Fibroblast of the aortic adventitia (primary cell): Measurements from ENCODE around the gene ARHGEF1. TPM values are rescaled to one million over a fixed set of nuclear protein-coding genes. Genes with fewer than 3 reads are reported as not detected.
"Not testable (repeated sequence)": the region's sequence is repeated elsewhere in the genome, so short reads cannot be mapped to it uniquely, and the experiment has no call there.

ENCODE experiments used
- DNase-seq: peaks from one replicate; pipeline ENCODE4 v3.0.0-alpha.2; 2010; ENCODE audit warnings: low read depth
- H3K4me3 ChIP-seq: 2 replicates; pipeline ENCODE4 v1.5.1; 2011; ENCODE audit warnings: low read depth, mild to moderate bottlenecking, control low read depth, low read length, moderate library complexity
- CTCF ChIP-seq: IDR thresholded peaks from 2 replicates; pipeline ENCODE4 v1.5.1; 2011; ENCODE audit warnings: mild to moderate bottlenecking, low read length, control low read depth, inconsistent platforms; ENCODE audit not compliant: insufficient read depth
- total RNA-seq: library from RNA; depleted of rRNA; stranded (reverse); fragments of >200 nt; gene quantifications from 2 replicates; pipeline ENCODE4 v1.2.3, GENCODE V29; 2012; ENCODE audit warnings: low replicate concordance

Gene ARHGEF1
- total RNA-seq, 1 donor: 26.8 TPM

GRCh38 chr19:41910240-41910991 is 27.4 kb downstream of the ARHGEF1 start:
- no peak for TF ChIP-seq CTCF
- no peak overlapping the region for H3K4me3 ChIP-seq
- DNase-seq: no peak

GRCh38 chr19:41910992-41911888 is 28.3 kb downstream of the ARHGEF1 start:
- no peak for TF ChIP-seq CTCF
- no peak overlapping the region for H3K4me3 ChIP-seq
- no peak for DNase-seq

GRCh38 chr19:41911889-41912731 is 29.1 kb downstream of the ARHGEF1 start:
- H3K4me3 ChIP-seq: no peak overlapping the region
- TF ChIP-seq CTCF: no peak
- no peak for DNase-seq

GRCh38 chr19:41912899-41913537 is 30.0 kb downstream of the ARHGEF1 start:
- DNase-seq: no peak
- no peak for TF ChIP-seq CTCF

GRCh38 chr19:41913538-41914423 is 30.8 kb downstream of the ARHGEF1 start:
- no peak for TF ChIP-seq CTCF
- no peak overlapping the region for H3K4me3 ChIP-seq

More at GRCh38 chr19:41912899-41913537, 30.0 kb downstream of the ARHGEF1 start:
- no peak overlapping the region for H3K4me3 ChIP-seq

GRCh38 chr19:41914424-41914834 is 31.4 kb downstream of the ARHGEF1 start:
- H3K4me3 ChIP-seq, DNase-seq: not testable (repeated sequence)

More at GRCh38 chr19:41913538-41914423, 30.8 kb downstream of the ARHGEF1 start:
- DNase-seq: no peak
